Keratinocyte (primary cell): ENCODE measurements around the gene PARL.

Experiments used
- CTCF ChIP-seq, 3 experiments: IDR thresholded peaks in 1 of 3; conservative IDR thresholded peaks in 1 of 3; optimal IDR thresholded peaks in 1 of 3; 2 replicates in 2 of 3; 3 replicates in 1 of 3; pipeline versions ENCODE3 to v1.5.1; 2011; ENCODE audit warnings: low read length in 3 of 3, mild to moderate bottlenecking in 3 of 3, moderate library complexity in 2 of 3, control low read depth in 1 of 3, inconsistent platforms in 1 of 3; ENCODE audit not compliant: insufficient read depth in 2 of 3; ENCODE audit errors: extremely low read depth in 1 of 3
- EZH2 ChIP-seq: IDR thresholded peaks from one replicate; pipeline ENCODE4 v1.6.1; 2012; ENCODE audit warnings: inconsistent platforms, mild to moderate bottlenecking, low read length, moderate library complexity

GRCh38 chr3:183828538-183828870, 56.2 kb downstream of the PARL start:
- TF ChIP-seq CTCF (optimal IDR thresholded peaks at IDR 0.05 in 1 of 3, IDR thresholded peaks at IDR 0.05 in 1 of 3, conservative IDR thresholded peaks at IDR 0.05 in 1 of 3; ENCODE audit: extremely low read depth in 1 of 3, insufficient read depth in 2 of 3, low read length in 3 of 3) (no peak), EZH2 (no peak)
